Measurements from ENCODE around the gene GPR31.

The GPR31 gene

GRCh38 chr6:167137081-167137480 is 20.7 kb downstream of the GPR31 start:
- DNase-seq = no peak

- DNase-seq = peak in 1 of 2 donors; percentile 17
Observed at GRCh38 chr6:167136376-167136775, 21.4 kb downstream of the GPR31 start.

GRCh38 chr6:167134448-167135328 is 23.1 kb downstream of the GPR31 start:
- DNase-seq = no peak

- no peak for DNase-seq
Observed at GRCh38 chr6:167130712-167131684, 26.8 kb downstream of the GPR31 start.

GRCh38 chr6:167130008-167130677 is 27.6 kb downstream of the GPR31 start:
- DNase-seq = no peak

- DNase-seq = no peak
Observed at GRCh38 chr6:167129562-167129961, 28.2 kb downstream of the GPR31 start.

GRCh38 chr6:167129159-167129558 is 28.6 kb downstream of the GPR31 start:
- no peak for DNase-seq

GRCh38 chr6:167127785-167128531 is 29.8 kb downstream of the GPR31 start:
- DNase-seq = no peak

GRCh38 chr6:167125855-167126349 is 31.9 kb downstream of the GPR31 start:
- no peak for DNase-seq

- no peak for DNase-seq
Observed at GRCh38 chr6:167125410-167125809, 32.4 kb downstream of the GPR31 start.

GRCh38 chr6:167124753-167125152 is 33.0 kb downstream of the GPR31 start:
- no peak for DNase-seq

GRCh38 chr6:167122827-167123657 is 34.7 kb downstream of the GPR31 start, which contains the start of gene CCR6:
TSS of gene CCR6 (plus strand) at chr6:167123096. CDS start at chr6:167136135, 13,039 bp downstream.
- no peak for DNase-seq

- DNase-seq = no peak
Observed at GRCh38 chr6:167122041-167122826, 35.5 kb downstream of the GPR31 start.

GRCh38 chr6:167121335-167121841 is 36.4 kb downstream of the GPR31 start:
- DNase-seq = no peak

GRCh38 chr6:167120583-167120903 is 37.2 kb downstream of the GPR31 start:
- peak in 1 of 2 donors; percentile 21 for DNase-seq

- no peak for DNase-seq
Observed at GRCh38 chr6:167119670-167120582, 37.9 kb downstream of the GPR31 start.

- no peak for DNase-seq
Observed at GRCh38 chr6:167118839-167119238, 38.9 kb downstream of the GPR31 start.

- no peak for DNase-seq
Observed at GRCh38 chr6:167118006-167118405, 39.8 kb downstream of the GPR31 start.

- DNase-seq = no peak
Observed at GRCh38 chr6:167116838-167117228, 40.9 kb downstream of the GPR31 start.

Data from inflammatory macrophage treated with lipopolysaccharide for 1 hour (primary cell).